PFSK-1 (cell line): ENCODE results near the gene SELENOO.

Experiments used
- FOXP2 ChIP-seq: optimal IDR thresholded peaks from 2 replicates; pipeline ENCODE3; 2011; ENCODE audit warnings: borderline replicate concordance, control low read depth, inconsistent platforms; ENCODE audit not compliant: insufficient read depth; ENCODE audit errors: extremely low read length, extremely low read depth
- POLR2AphosphoS5 ChIP-seq: IDR thresholded peaks from 2 replicates; pipeline ENCODE4 v1.6.1; 2012; ENCODE audit warnings: low read depth, mild to moderate bottlenecking, control low read depth, low read length, moderate library complexity
- REST ChIP-seq, 2 experiments: IDR thresholded peaks; 2 replicates each; pipeline versions ENCODE4 v1.6.1 to v1.8.0; 2011 to 2012; ENCODE audit warnings: low read depth in 2 of 2, low read length in 2 of 2, control low read depth in 1 of 2, inconsistent platforms in 1 of 2, mild to moderate bottlenecking in 1 of 2, moderate library complexity in 1 of 2; ENCODE audit not compliant: insufficient read depth in 1 of 2
- SIN3A ChIP-seq: IDR thresholded peaks from 2 replicates; pipeline ENCODE4 v1.6.1; 2012; ENCODE audit warnings: mild to moderate bottlenecking, low read length, moderate library complexity, borderline replicate concordance; ENCODE audit not compliant: insufficient read depth
- TAF1 ChIP-seq: IDR thresholded peaks from 2 replicates; pipeline ENCODE4 v1.6.1; 2012; ENCODE audit warnings: low read length, control low read depth, borderline replicate concordance; ENCODE audit not compliant: insufficient read depth

GRCh38 chr22:50175191-50175461 is 25.7 kb upstream of the SELENOO start:
- TF ChIP-seq POLR2AphosphoS5 (no peak), TAF1 (no peak), SIN3A (no peak), REST (IDR thresholded peaks at IDR 0.05; ENCODE audit: insufficient read depth in 1 of 2, low read depth in 2 of 2, low read length in 2 of 2) (no peak), FOXP2 (no peak)
